GM23338 (cell line): ENCODE results near the gene MPP3. TPM values are rescaled to one million over a fixed set of nuclear protein-coding genes. Genes with fewer than 3 reads are reported as not detected.

Experiments used
- ATAC-seq: fragments of 200-7000 bp; cut with Tn5 transposase; 3 replicates; pipeline ENCODE4 v1.9.1; 2020
- DNase-seq: peaks from one replicate; pipeline ENCODE4 v3.0.0-alpha.2; 2015; ENCODE audit warnings: low spot score
- H2AFZ ChIP-seq: fragments of 200-600 bp; sonication (generic); 2 replicates; pipeline ENCODE4 v1.8.0; 2016; ENCODE audit warnings: antibody characterized with exemption, mild to moderate bottlenecking, moderate library complexity
- H3F3A ChIP-seq: fragments of 200-600 bp; sonication (generic); replicated peaks from 2 replicates; pipeline ENCODE4 v1.8.0; 2017; ENCODE audit warnings: antibody characterized with exemption, mixed run types, low read depth
- H3K27ac ChIP-seq: fragments of 200-600 bp; sonication (generic); 2 replicates; pipeline ENCODE4 v1.6.1; 2016; ENCODE audit warnings: low read depth
- H3K27me3 ChIP-seq: fragments of 200-600 bp; sonication (generic); 2 replicates; pipeline ENCODE4 v1.8.0; 2016; ENCODE audit warnings: mild to moderate bottlenecking, mixed run types, moderate library complexity; ENCODE audit not compliant: insufficient read depth
- H3K36me3 ChIP-seq: fragments of 200-600 bp; sonication (generic); 2 replicates; pipeline ENCODE4 v1.8.0; 2016; ENCODE audit warnings: mild to moderate bottlenecking; ENCODE audit not compliant: insufficient read depth
- H3K4me1 ChIP-seq: fragments of 200-600 bp; sonication (generic); 2 replicates; pipeline ENCODE4 v1.8.0; 2016; ENCODE audit warnings: mild to moderate bottlenecking, moderate library complexity; ENCODE audit not compliant: insufficient read depth
- H3K4me2 ChIP-seq: fragments of 200-600 bp; sonication (generic); 2 replicates; pipeline ENCODE4 v1.7.1; 2017; ENCODE audit warnings: mixed run types
- H3K4me3 ChIP-seq: fragments of 200-600 bp; sonication (generic); 2 replicates; pipeline ENCODE4 v1.6.1; 2016; ENCODE audit warnings: mixed run types
- H3K79me2 ChIP-seq: fragments of 200-600 bp; sonication (generic); replicated peaks from 2 replicates; pipeline ENCODE4 v1.8.0; 2017; ENCODE audit warnings: mild to moderate bottlenecking; ENCODE audit not compliant: insufficient read depth
- H3K9me2 ChIP-seq: fragments of 200-600 bp; sonication (generic); 2 replicates; pipeline ENCODE4 v1.8.0; 2017; ENCODE audit not compliant: insufficient read depth
- H4K20me1 ChIP-seq: fragments of 200-600 bp; sonication (generic); replicated peaks from 2 replicates; pipeline ENCODE4 v1.8.0; 2017; ENCODE audit warnings: mild to moderate bottlenecking; ENCODE audit not compliant: insufficient read depth
- H3K27ac Mint-ChIP-seq: 2 replicates; pipeline ENCODE4 v1.8.0; 2020; ENCODE audit warnings: inconsistent platforms, mild to moderate bottlenecking, moderate library complexity, mixed read lengths
- H3K27me3 Mint-ChIP-seq: 3 replicates; pipeline ENCODE4 v1.8.0; 2022; ENCODE audit warnings: low read depth, mild to moderate bottlenecking, moderate library complexity, mixed read lengths, inconsistent platforms; ENCODE audit not compliant: insufficient read depth, poor library complexity
- H3K36me3 Mint-ChIP-seq: 3 replicates; pipeline ENCODE4 v1.8.0; 2021; ENCODE audit warnings: low read depth, mild to moderate bottlenecking, inconsistent platforms, moderate library complexity, mixed read lengths
- H3K4me1 Mint-ChIP-seq: 3 replicates; pipeline ENCODE4 v1.8.0; 2020; ENCODE audit warnings: mild to moderate bottlenecking, inconsistent platforms, mixed read lengths
- H3K4me3 Mint-ChIP-seq: 3 replicates; pipeline ENCODE4 v1.8.0; 2021; ENCODE audit warnings: moderate library complexity, mild to moderate bottlenecking, inconsistent platforms, mixed read lengths
- H3K9me3 Mint-ChIP-seq: 3 replicates; pipeline ENCODE4 v1.8.0; 2020; ENCODE audit warnings: moderate library complexity, mild to moderate bottlenecking, inconsistent platforms, mixed read lengths
- CREB1 ChIP-seq: fragments of 250-450 bp; sonication (Bioruptor Pico); IDR thresholded peaks from 2 replicates; pipeline ENCODE4 v1.5.0; 2020; ENCODE audit warnings: low read depth, mild to moderate bottlenecking, moderate library complexity
- ETS1 ChIP-seq: IDR thresholded peaks from 2 replicates; pipeline ENCODE4 v1.6.1; 2016; ENCODE audit warnings: antibody characterized with exemption
- EZH2 ChIP-seq: fragments of 200-600 bp; sonication (generic); IDR thresholded peaks from one replicate; pipeline ENCODE4 v1.8.0; 2017; ENCODE audit warnings: antibody characterized with exemption, mild to moderate bottlenecking, low read depth; ENCODE audit not compliant: unreplicated experiment
- EZH2phosphoT487 ChIP-seq: fragments of 200-600 bp; sonication (generic); IDR thresholded peaks from one replicate; pipeline ENCODE4 v1.8.1; 2018; ENCODE audit warnings: antibody characterized with exemption; ENCODE audit not compliant: unreplicated experiment
- JUNB ChIP-seq: IDR thresholded peaks from one replicate; pipeline ENCODE4 v1.6.1; 2016; ENCODE audit warnings: antibody characterized with exemption; ENCODE audit not compliant: unreplicated experiment
- NANOG ChIP-seq: IDR thresholded peaks from 2 replicates; pipeline ENCODE4 v1.6.1; 2016; ENCODE audit warnings: antibody characterized with exemption, borderline replicate concordance
- POLR2AphosphoS5 ChIP-seq: IDR thresholded peaks from 2 replicates; pipeline ENCODE4 v1.6.1; 2016; ENCODE audit warnings: antibody characterized with exemption, low read depth
- STAT1 ChIP-seq: IDR thresholded peaks from one replicate; pipeline ENCODE4 v1.6.1; 2016; ENCODE audit warnings: antibody characterized with exemption; ENCODE audit not compliant: unreplicated experiment
- ZNF114 ChIP-seq: fragments of 250-450 bp; sonication (Bioruptor Pico); IDR thresholded peaks from 2 replicates; pipeline ENCODE4 v1.5.0; 2020; ENCODE audit warnings: mild to moderate bottlenecking, moderate library complexity
- ZNF331 ChIP-seq: fragments of 250-450 bp; sonication (Bioruptor Pico); IDR thresholded peaks from 2 replicates; pipeline ENCODE4 v1.5.0; 2020; ENCODE audit warnings: low read depth, mild to moderate bottlenecking, moderate library complexity
- ZNF462 ChIP-seq: fragments of 250-450 bp; sonication (Bioruptor Pico); IDR thresholded peaks from 2 replicates; pipeline ENCODE4 v1.5.0; 2020; ENCODE audit warnings: mild to moderate bottlenecking, moderate library complexity
- polyA plus RNA-seq: library from polyadenylated mRNA; unstranded; fragments of >200 nt; fragmentation: Nextera tagmentation; extraction: Ambion mirVana; gene quantifications from 2 replicates; pipeline ENCODE4 v1.2.1, GENCODE V29; 2016
- total RNA-seq: library from RNA; depleted of rRNA; stranded (reverse); fragments of >200 nt; shearing (Covaris generic); gene quantifications from 2 replicates; pipeline ENCODE4 v1.2.3, GENCODE V29; 2014
- TF ChIP-seq, protein P1 (sequence below): IDR thresholded peaks from one replicate; pipeline ENCODE4 v1.6.1; 2018; ENCODE audit warnings: antibody characterized with exemption; ENCODE audit not compliant: unreplicated experiment
- TF ChIP-seq, protein P2 (sequence below), 2 experiments: fragments of 200-600 bp in 1 of 2; sonication (generic) in 1 of 2; conservative IDR thresholded peaks; 2 replicates each; pipeline versions ENCODE4 v1.5.1 to v1.6.1; 2016 to 2017; ENCODE audit warnings: antibody characterized with exemption in 2 of 2, low read depth in 2 of 2, mild to moderate bottlenecking in 2 of 2, moderate library complexity in 1 of 2

MPP3 gene
- total and polyA plus RNA-seq, 2 experiments from 2014 or later: 6.6 to 7.4 TPM

GRCh38 chr17:43845766-43846165, 12.8 kb upstream of the MPP3 start:
- no peak for ATAC-seq
- H3K9me2 ChIP-seq: no peaks in the 10 kb centered on the region
- H3K4me2 ChIP-seq: no peak overlapping the region
- Mint-ChIP-seq H3K27me3 (peaks cover 3% of the 10 kb centered on the region), H3K27ac (no peak overlapping the region), H3K36me3 (no peaks in the 10 kb centered on the region), H3K9me3 (no peaks in the 10 kb centered on the region), H3K4me3 (no peak overlapping the region), H3K4me1 (peaks cover 18% of the 10 kb centered on the region)
- H3K27me3 ChIP-seq: peaks cover 10% of the 10 kb centered on the region; the same call in 1 of the 2 replicates
- no peak overlapping the region for H2AFZ ChIP-seq
- H4K20me1 ChIP-seq: no peaks in the 10 kb centered on the region
- H3K36me3 ChIP-seq: no peaks in the 10 kb centered on the region
- H3K4me3 ChIP-seq: no peak overlapping the region
- H3K79me2 ChIP-seq: no peaks in the 10 kb centered on the region
- H3F3A ChIP-seq: no peaks in the 10 kb centered on the region
- H3K4me1 ChIP-seq: peaks cover 11% of the 10 kb centered on the region; the same call in 1 of the 2 replicates
- no peak for DNase-seq
- no peak overlapping the region for H3K27ac ChIP-seq
- no peak for TF ChIP-seq CREB1 (CRISPR knock-in tag)
- no peak for TF ChIP-seq EZH2phosphoT487
- TF ChIP-seq, protein P1, sequence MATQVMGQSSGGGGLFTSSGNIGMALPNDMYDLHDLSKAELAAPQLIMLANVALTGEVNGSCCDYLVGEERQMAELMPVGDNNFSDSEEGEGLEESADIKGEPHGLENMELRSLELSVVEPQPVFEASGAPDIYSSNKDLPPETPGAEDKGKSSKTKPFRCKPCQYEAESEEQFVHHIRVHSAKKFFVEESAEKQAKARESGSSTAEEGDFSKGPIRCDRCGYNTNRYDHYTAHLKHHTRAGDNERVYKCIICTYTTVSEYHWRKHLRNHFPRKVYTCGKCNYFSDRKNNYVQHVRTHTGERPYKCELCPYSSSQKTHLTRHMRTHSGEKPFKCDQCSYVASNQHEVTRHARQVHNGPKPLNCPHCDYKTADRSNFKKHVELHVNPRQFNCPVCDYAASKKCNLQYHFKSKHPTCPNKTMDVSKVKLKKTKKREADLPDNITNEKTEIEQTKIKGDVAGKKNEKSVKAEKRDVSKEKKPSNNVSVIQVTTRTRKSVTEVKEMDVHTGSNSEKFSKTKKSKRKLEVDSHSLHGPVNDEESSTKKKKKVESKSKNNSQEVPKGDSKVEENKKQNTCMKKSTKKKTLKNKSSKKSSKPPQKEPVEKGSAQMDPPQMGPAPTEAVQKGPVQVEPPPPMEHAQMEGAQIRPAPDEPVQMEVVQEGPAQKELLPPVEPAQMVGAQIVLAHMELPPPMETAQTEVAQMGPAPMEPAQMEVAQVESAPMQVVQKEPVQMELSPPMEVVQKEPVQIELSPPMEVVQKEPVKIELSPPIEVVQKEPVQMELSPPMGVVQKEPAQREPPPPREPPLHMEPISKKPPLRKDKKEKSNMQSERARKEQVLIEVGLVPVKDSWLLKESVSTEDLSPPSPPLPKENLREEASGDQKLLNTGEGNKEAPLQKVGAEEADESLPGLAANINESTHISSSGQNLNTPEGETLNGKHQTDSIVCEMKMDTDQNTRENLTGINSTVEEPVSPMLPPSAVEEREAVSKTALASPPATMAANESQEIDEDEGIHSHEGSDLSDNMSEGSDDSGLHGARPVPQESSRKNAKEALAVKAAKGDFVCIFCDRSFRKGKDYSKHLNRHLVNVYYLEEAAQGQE: no peak
- no peak for TF ChIP-seq EZH2
- no peak for TF ChIP-seq NANOG
- TF ChIP-seq POLR2AphosphoS5: no peak
- TF ChIP-seq ZNF331: no peak
- TF ChIP-seq, protein P2, sequence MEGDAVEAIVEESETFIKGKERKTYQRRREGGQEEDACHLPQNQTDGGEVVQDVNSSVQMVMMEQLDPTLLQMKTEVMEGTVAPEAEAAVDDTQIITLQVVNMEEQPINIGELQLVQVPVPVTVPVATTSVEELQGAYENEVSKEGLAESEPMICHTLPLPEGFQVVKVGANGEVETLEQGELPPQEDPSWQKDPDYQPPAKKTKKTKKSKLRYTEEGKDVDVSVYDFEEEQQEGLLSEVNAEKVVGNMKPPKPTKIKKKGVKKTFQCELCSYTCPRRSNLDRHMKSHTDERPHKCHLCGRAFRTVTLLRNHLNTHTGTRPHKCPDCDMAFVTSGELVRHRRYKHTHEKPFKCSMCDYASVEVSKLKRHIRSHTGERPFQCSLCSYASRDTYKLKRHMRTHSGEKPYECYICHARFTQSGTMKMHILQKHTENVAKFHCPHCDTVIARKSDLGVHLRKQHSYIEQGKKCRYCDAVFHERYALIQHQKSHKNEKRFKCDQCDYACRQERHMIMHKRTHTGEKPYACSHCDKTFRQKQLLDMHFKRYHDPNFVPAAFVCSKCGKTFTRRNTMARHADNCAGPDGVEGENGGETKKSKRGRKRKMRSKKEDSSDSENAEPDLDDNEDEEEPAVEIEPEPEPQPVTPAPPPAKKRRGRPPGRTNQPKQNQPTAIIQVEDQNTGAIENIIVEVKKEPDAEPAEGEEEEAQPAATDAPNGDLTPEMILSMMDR (conservative IDR thresholded peaks at IDR 0.05; ENCODE audit: low read depth in 2 of 2): no peak
- TF ChIP-seq ETS1: no peak
- no peak for TF ChIP-seq ZNF462 (CRISPR knock-in tag)
- TF ChIP-seq STAT1: no peak
- no peak for TF ChIP-seq JUNB
- no peak for TF ChIP-seq ZNF114 (CRISPR knock-in tag)
